GM19035 (cell line): ENCODE results near the gene HS3ST2.
"Not testable (repeated sequence)": the region's sequence is repeated elsewhere in the genome, so short reads cannot be mapped to it uniquely, and the experiment has no call there.

Source experiments
- ATAC-seq: cut with Tn5 transposase; IDR thresholded peaks from one replicate; pipeline ENCODE4 v1.9.1; 2021; ENCODE audit not compliant: unreplicated experiment

HS3ST2 gene

GRCh38 chr16:22813223-22813947 lies 577 bp upstream of the HS3ST2 start:
- ATAC-seq, result no peak

GRCh38 chr16:22814711-22815105 lies 746 bp downstream of the HS3ST2 start:
- ATAC-seq, result no peak

GRCh38 chr16:22815863-22816262 lies 1.9 kb downstream of the HS3ST2 start:
- no peak for ATAC-seq

- ATAC-seq, result no peak
Observed at GRCh38 chr16:22816475-22816874, 2.5 kb downstream of the HS3ST2 start.

GRCh38 chr16:22818736-22819135 lies 4.8 kb downstream of the HS3ST2 start:
- ATAC-seq, result not testable (repeated sequence)

GRCh38 chr16:22838681-22839080 lies 24.7 kb downstream of the HS3ST2 start:
- no peak for ATAC-seq

- not testable (repeated sequence) for ATAC-seq
Observed at GRCh38 chr16:22842031-22842430, 28.1 kb downstream of the HS3ST2 start.

GRCh38 chr16:22843122-22843521 lies 29.2 kb downstream of the HS3ST2 start:
- ATAC-seq, result no peak

- no peak for ATAC-seq
Observed at GRCh38 chr16:22843856-22844255, 29.9 kb downstream of the HS3ST2 start.

GRCh38 chr16:22844416-22844815 lies 30.5 kb downstream of the HS3ST2 start:
- ATAC-seq, result no peak

- ATAC-seq, result no peak
Observed at GRCh38 chr16:22847100-22847499, 33.1 kb downstream of the HS3ST2 start.

GRCh38 chr16:22847690-22848089 lies 33.7 kb downstream of the HS3ST2 start:
- ATAC-seq, result no peak

- ATAC-seq, result no peak
Observed at GRCh38 chr16:22848451-22848850, 34.5 kb downstream of the HS3ST2 start.

- ATAC-seq, result no peak
Observed at GRCh38 chr16:22849517-22849916, 35.6 kb downstream of the HS3ST2 start.

- no peak for ATAC-seq
Observed at GRCh38 chr16:22855231-22855630, 41.3 kb downstream of the HS3ST2 start.

GRCh38 chr16:22857296-22858025 lies 43.5 kb downstream of the HS3ST2 start:
- ATAC-seq, result no peak

GRCh38 chr16:22859925-22860324 lies 46.0 kb downstream of the HS3ST2 start:
- no peak for ATAC-seq

GRCh38 chr16:22861580-22861979 lies 47.6 kb downstream of the HS3ST2 start:
- ATAC-seq, result no peak

GRCh38 chr16:22862046-22862445 lies 48.1 kb downstream of the HS3ST2 start:
- no peak for ATAC-seq

GRCh38 chr16:22864375-22864774 lies 50.4 kb downstream of the HS3ST2 start:
- no peak for ATAC-seq

GRCh38 chr16:22868593-22869224 lies 54.7 kb downstream of the HS3ST2 start:
- ATAC-seq, result no peak

GRCh38 chr16:22871861-22872260 lies 57.9 kb downstream of the HS3ST2 start:
- ATAC-seq, result no peak
